Kidney (tissue), 14 donors: ENCODE results near the gene PPP2R5B. TPM values are rescaled to one million over a fixed set of nuclear protein-coding genes. Genes with fewer than 3 reads are reported as not detected.
A peak's percentile ranks its signal among the peaks of the same experiment; 100 is the strongest.

ENCODE experiments used
- DNase-seq, 5 donors: peaks; one replicate each; pipeline ENCODE4 v3.0.0-alpha.2; 2013 to 2020
- FAIRE-seq: peaks from 2 replicates; lab custom pipeline; 2012; peaks lifted over from hg19 to GRCh38; lab: Jason Lieb, UNC
- H3K27ac ChIP-seq, 2 donors: one replicate each; pipeline ENCODE4 v1.7.0; 2013; ENCODE audit warnings: low read depth in 2 of 2, low read length in 2 of 2, inconsistent platforms in 1 of 2
- H3K27me3 ChIP-seq: one replicate; pipeline ENCODE4 v1.7.1; 2013; ENCODE audit warnings: low read length, inconsistent platforms; ENCODE audit not compliant: control insufficient read depth, insufficient read depth
- H3K36me3 ChIP-seq, 3 donors: one replicate each; pipeline versions ENCODE4 v1.7.0 to v1.7.1; 2013; ENCODE audit warnings: low read length in 3 of 3, control low read depth in 1 of 3, inconsistent platforms in 1 of 3; ENCODE audit not compliant: insufficient read depth in 3 of 3, control insufficient read depth in 2 of 3
- H3K4me1 ChIP-seq, 3 donors: one replicate each; pipeline versions ENCODE4 v1.7.0 to v1.7.1; 2013; ENCODE audit warnings: low read length in 3 of 3, inconsistent platforms in 1 of 3, low read depth in 1 of 3; ENCODE audit not compliant: control insufficient read depth in 2 of 3, insufficient read depth in 2 of 3
- H3K4me3 ChIP-seq, 3 donors: one replicate each; pipeline versions ENCODE4 v1.7.0 to v1.8.1; 2013; ENCODE audit warnings: low read length in 3 of 3, control low read depth in 1 of 3, inconsistent platforms in 1 of 3
- H3K9ac ChIP-seq, 3 donors: one replicate each; pipeline versions ENCODE4 v1.7.0 to v1.7.1; 2013; ENCODE audit warnings: low read length in 3 of 3, control low read depth in 1 of 3, inconsistent platforms in 1 of 3
- H3K9me3 ChIP-seq, 3 donors: one replicate each; pipeline versions ENCODE4 v1.7.0 to v1.7.1; 2013; ENCODE audit warnings: low read length in 3 of 3, control low read depth in 1 of 3, inconsistent platforms in 1 of 3; ENCODE audit not compliant: control insufficient read depth in 2 of 3, insufficient read depth in 1 of 3
- intact Hi-C: fragments of 100-400 bp; cut with DNase I; formaldehyde crosslinking; loops from one replicate; pipeline ENCODE4 v1.11.1; 2022
- polyA plus RNA-seq: library from polyadenylated mRNA; stranded (reverse); fragments of 350-450 nt; fragmentation: Illumina TruSeq; extraction: RNeasy Lipid Tissue Mini Kit (QIAGEN cat#74804); gene quantifications from one replicate; pipeline ENCODE4 v1.2.3, GENCODE V29; 2014; ENCODE audit warnings: low read depth, low replicate concordance; ENCODE audit not compliant: insufficient read depth
- total RNA-seq: library from RNA; stranded (reverse); fragmentation: NEBNext Ultra II Directional; extraction: Animal tissue kit (Norgen Biotek cat#: 25700); gene quantifications from one replicate; pipeline ENCODE4 v1.2.1, GENCODE V29; 2021
- TF ChIP-seq, protein P1 (sequence below): IDR thresholded peaks from 3 replicates; pipeline ENCODE4 v1.5.1; 2012; ENCODE audit warnings: mild to moderate bottlenecking, moderate library complexity, borderline replicate concordance; ENCODE audit not compliant: insufficient read depth; ENCODE audit errors: extremely low read depth
- donor health status: control.
- donor health status: control.
- donor health status: control.
- donor health status: control.
- donor health status: control.
- donor health status: DM: yes; HTN: yes; CAD: no.
- donor health status: Normal renal cell carcinoma (clear cell type).

PPP2R5B gene
- total and polyA plus RNA-seq, 2 donors from 2014 or later: 16.8 to 21.2 TPM

- TF ChIP-seq, protein P1, sequence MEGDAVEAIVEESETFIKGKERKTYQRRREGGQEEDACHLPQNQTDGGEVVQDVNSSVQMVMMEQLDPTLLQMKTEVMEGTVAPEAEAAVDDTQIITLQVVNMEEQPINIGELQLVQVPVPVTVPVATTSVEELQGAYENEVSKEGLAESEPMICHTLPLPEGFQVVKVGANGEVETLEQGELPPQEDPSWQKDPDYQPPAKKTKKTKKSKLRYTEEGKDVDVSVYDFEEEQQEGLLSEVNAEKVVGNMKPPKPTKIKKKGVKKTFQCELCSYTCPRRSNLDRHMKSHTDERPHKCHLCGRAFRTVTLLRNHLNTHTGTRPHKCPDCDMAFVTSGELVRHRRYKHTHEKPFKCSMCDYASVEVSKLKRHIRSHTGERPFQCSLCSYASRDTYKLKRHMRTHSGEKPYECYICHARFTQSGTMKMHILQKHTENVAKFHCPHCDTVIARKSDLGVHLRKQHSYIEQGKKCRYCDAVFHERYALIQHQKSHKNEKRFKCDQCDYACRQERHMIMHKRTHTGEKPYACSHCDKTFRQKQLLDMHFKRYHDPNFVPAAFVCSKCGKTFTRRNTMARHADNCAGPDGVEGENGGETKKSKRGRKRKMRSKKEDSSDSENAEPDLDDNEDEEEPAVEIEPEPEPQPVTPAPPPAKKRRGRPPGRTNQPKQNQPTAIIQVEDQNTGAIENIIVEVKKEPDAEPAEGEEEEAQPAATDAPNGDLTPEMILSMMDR: no peak
Observed at GRCh38 chr11:64888729-64889511, 35.6 kb upstream of the PPP2R5B start.

GRCh38 chr11:64890522-64890939 lies 34.0 kb upstream of the PPP2R5B start:
- peak overlapping the region in 2 of 3 donors; percentile 28 to 68 for H3K4me3 ChIP-seq
- H3K27ac ChIP-seq: peak overlapping the region in 1 of 2 donors; percentile 32
- intact Hi-C loops: loop anchor here (5.0 kb wide), 1 partner anchor 38 kb away; no protein-coding TSS in a partner anchor
- no peak for DNase-seq
- H3K27me3 ChIP-seq: no peaks in the 10 kb centered on the region
- no peaks in the 10 kb centered on the region for H3K36me3 ChIP-seq
- H3K4me1 ChIP-seq: peaks cover 0 to 28% (median 3%) of the 10 kb centered on the region in 3 donors
- TF ChIP-seq, protein P1: no peak
- no peak overlapping the region for H3K9ac ChIP-seq
- no peaks in the 10 kb centered on the region for H3K9me3 ChIP-seq
- no peak for FAIRE-seq

More at GRCh38 chr11:64888729-64889511, 35.6 kb upstream of the PPP2R5B start:
- peak in 4 of 5 donors; percentile 66 to 82 (median 70) for DNase-seq
- Histone ChIP-seq H3K4me3 (peak overlapping the region in 2 of 3 donors; percentile 1 to 25), H3K9ac (no peak overlapping the region), H3K27me3 (no peaks in the 10 kb centered on the region), H3K4me1 (peaks cover 0 to 25% (median under 1%) of the 10 kb centered on the region in 3 donors), H3K9me3 (no peaks in the 10 kb centered on the region), H3K36me3 (no peaks in the 10 kb centered on the region), H3K27ac (peak overlapping the region; percentile 27 to 32)
- FAIRE-seq: no peak
- intact Hi-C loops: no loop called here

DNA sequence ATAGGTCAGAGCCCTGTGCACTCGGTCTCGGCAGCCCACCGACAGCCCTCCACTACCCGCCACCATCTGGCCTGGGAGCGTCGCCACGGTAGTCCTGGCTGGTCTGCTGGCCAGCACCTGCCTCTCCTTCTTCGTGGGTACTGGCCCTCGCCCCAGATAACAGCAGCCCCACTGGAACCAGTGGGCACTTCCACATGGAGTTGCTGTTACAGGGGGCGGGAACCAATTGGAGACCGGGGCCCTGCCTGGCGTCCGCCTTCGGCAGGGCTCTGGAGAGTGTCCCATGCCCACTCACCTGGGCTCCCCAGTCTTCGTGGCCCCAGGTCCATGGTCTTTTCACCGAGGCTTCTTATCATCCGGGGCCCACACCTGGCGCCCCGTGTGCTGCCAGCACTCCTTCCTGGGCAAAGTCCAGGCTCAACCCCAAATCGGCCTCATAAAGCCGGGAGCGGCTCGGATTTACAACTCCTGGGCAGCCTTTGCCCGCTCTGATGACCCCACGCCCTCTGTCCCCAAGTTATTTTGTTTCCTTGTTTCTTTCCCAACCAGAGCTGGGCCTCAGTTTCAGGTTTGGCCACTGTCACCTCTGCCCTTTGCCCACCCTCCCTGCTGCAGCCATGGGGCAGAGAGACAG lies 33.2 kb upstream of the PPP2R5B start:
- Histone ChIP-seq H3K36me3 (no peaks in the 10 kb centered on the region), H3K9me3 (no peaks in the 10 kb centered on the region), H3K4me3 (peak overlapping the region in 2 of 3 donors; percentile 28 to 68), H3K27ac (peak overlapping the region in 1 of 2 donors; percentile 51), H3K4me1 (peaks cover 0 to 28% (median 3%) of the 10 kb centered on the region in 3 donors), H3K9ac (no peak overlapping the region), H3K27me3 (no peaks in the 10 kb centered on the region)
- DNase-seq (peak in 1 of 5 donors; percentile 47), FAIRE-seq (no peak)
- TF ChIP-seq, protein P1: no peak
- intact Hi-C loops: loop anchor here (5.0 kb wide), 1 partner anchor 39 kb away; no protein-coding TSS in a partner anchor
